Pancreas (tissue), 10 donors: ENCODE measurements around the gene MCC. TPM values are rescaled to one million over a fixed set of nuclear protein-coding genes. Genes with fewer than 3 reads are reported as not detected.

ENCODE experiments used
- ATAC-seq, 4 donors: fragments of 200-7000 bp; cut with Tn5 transposase; one replicate each; pipeline versions ENCODE4 v1.8.0 to v1.9.1; 2020; ENCODE audit warnings: mild to moderate bottlenecking in 4 of 4, moderate library complexity in 4 of 4
- DNase-seq, 6 donors: peaks; one replicate each; pipeline ENCODE4 v3.0.0-alpha.2; 2020
- FAIRE-seq: peaks from 2 replicates; lab custom pipeline; 2012; peaks lifted over from hg19 to GRCh38; lab: Jason Lieb, UNC
- H3K27ac ChIP-seq, 4 donors: fragments of 200-600 bp; sonication (generic); 1 replicate in 3 of 4; 2 replicates in 1 of 4; pipeline versions ENCODE4 v1.5.0 to v1.8.0; 2020
- H3K27me3 ChIP-seq, 4 donors: fragments of 200-600 bp; one replicate each; pipeline ENCODE4 v1.8.0; 2021
- H3K36me3 ChIP-seq, 3 donors: fragments of 200-600 bp; sonication (generic) in 1 of 3; one replicate each; pipeline versions ENCODE4 v1.5.0 to v1.8.0; 2020 to 2021
- H3K4me1 ChIP-seq, 3 donors: fragments of 200-600 bp; one replicate each; pipeline ENCODE4 v1.8.0; 2021
- H3K4me3 ChIP-seq, 4 donors: fragments of 200-600 bp; sonication (generic) in 2 of 4; one replicate each; pipeline versions ENCODE4 v1.5.0 to v1.8.0; 2020 to 2021
- H3K9me3 ChIP-seq, 4 donors: fragments of 200-600 bp; one replicate each; pipeline ENCODE4 v1.8.0; 2021
- CTCF ChIP-seq, 4 donors: fragments of 200-600 bp; sonication (generic) in 3 of 4; IDR thresholded peaks; one replicate each; pipeline versions ENCODE4 v1.5.0 to v1.8.0; 2021; ENCODE audit warnings: antibody characterized with exemption in 4 of 4
- WGBS, 2 donors: extraction: QIAGEN DNeasy Blood & Tissue Kit; methylation state at CpG; one replicate each; pipeline ENCODE4 v1.1.7; 2013; 5-methylcytosine and 5-hydroxymethylcytosine counted together
- intact Hi-C, 3 donors: fragments of 100-400 bp; cut with DNase I; formaldehyde crosslinking; loops; one replicate each; pipeline versions ENCODE4 v1.11.1 to v1.14.2; 2022
- polyA plus RNA-seq, 2 donors: library from polyadenylated mRNA; stranded (reverse); fragments of 200-250 nt; gene quantifications; one replicate each; pipeline ENCODE4 v1.2.3, GENCODE V29; 2013
- total RNA-seq, 6 donors: library from RNA; stranded (reverse); fragmentation: NEBNext Ultra II Directional in 4 of 6; extraction: Animal tissue kit (Norgen Biotek cat#: 25700) in 4 of 6; gene quantifications; one replicate each; pipeline versions ENCODE4 v1.2.1 to v1.2.4, GENCODE V29; 2021 to 2023
- donor health status: healthy with polysubstance abuse.
- donor health status: DM: no; HTN: no; CAD: no; lungs with moderate emphysema.
- donor health status: DM: no; HTN: no; CAD: no.
- donor health status: control.
- donor health status: control.
- donor health status: Bipolar disorder and iron deficiency.
- donor health status: DM: yes; HTN: yes; CAD: no.
- donor health status: DM: no; HTN: no; CAD: no.
- donor health status: DM: no; HTN: no; CAD: no.
- donor health status: DM: yes; HTN: yes; CAD: no.

MCC gene
- total and polyA plus RNA-seq, 8 donors: 1.3 to 8.3 (median 4.0) TPM

DNA sequence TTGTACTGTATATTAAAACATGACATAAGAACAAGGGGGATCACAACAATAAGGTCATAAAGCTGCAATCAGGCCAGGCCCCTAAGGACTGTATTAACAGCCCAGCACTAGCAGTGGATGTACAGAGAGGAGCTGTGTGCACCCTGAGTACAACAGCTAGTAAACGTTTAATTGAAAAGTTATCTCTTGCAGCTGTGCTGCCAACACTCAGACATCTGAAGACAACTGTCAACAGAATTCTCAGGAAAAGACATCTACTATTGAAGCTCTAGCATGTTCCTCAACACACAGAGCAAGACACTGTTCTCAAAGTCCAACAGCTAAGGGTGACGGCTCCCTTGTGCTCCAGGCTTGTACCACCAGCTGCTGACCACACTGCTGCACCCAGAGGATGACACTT lies 312.1 kb downstream of the MCC start:
- no peak for FAIRE-seq
- Histone ChIP-seq H3K4me1 (no peaks in the 10 kb centered on the region), H3K4me3 (no peak overlapping the region), H3K27ac (no peak overlapping the region), H3K36me3 (no peaks in the 10 kb centered on the region), H3K9me3 (no peaks in the 10 kb centered on the region), H3K27me3 (no peaks in the 10 kb centered on the region)
- no peak for DNase-seq
- TF ChIP-seq CTCF (IDR thresholded peaks at IDR 0.05): no peak
- WGBS, 2 donors: 40 to 60% methylated on average over 2 of the region's 2 CpGs
- ATAC-seq: no peak
- intact Hi-C loops: no loop called here

- WGBS, 2 donors: 66 to 69% methylated on average over 5 of the region's 5 CpGs
- no peak overlapping the region for H3K4me3 ChIP-seq
- H3K36me3 ChIP-seq: no peaks in the 10 kb centered on the region
- intact Hi-C loops: no loop called here
- H3K27me3 ChIP-seq: no peaks in the 10 kb centered on the region
- no peak for TF ChIP-seq CTCF (IDR thresholded peaks at IDR 0.05)
- H3K9me3 ChIP-seq: no peaks in the 10 kb centered on the region
- H3K4me1 ChIP-seq: no peaks in the 10 kb centered on the region
- DNase-seq (no peak), ATAC-seq (no peak), FAIRE-seq (no peak)
- H3K27ac ChIP-seq: no peak overlapping the region
Observed at GRCh38 chr5:113172231-113172826, 315.9 kb downstream of the MCC start.

DNA sequence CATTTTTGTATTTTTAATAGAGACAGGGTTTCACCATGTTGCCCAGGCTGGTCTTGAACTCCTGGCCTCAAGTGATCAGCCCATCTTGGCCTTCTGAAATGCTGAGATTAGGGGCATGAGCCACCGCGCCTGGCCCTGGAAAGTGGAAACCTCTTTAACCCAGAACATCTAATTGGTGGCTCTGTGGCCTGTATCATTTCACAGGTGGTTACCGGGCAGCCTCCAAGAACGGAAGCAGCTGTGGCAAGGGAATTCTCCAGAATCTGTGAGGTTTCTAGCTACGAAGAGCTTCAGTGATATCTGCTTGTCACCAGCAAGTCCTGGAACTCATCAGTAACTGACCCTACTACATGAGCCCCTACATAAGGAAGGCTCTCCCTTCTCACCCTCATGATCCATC lies 316.7 kb downstream of the MCC start:
- 90 to 94% methylated on average over 5 of the region's 5 CpGs for WGBS, 2 donors
- intact Hi-C loops: no loop called here
- Histone ChIP-seq H3K27me3 (no peaks in the 10 kb centered on the region), H3K36me3 (no peaks in the 10 kb centered on the region), H3K27ac (no peak overlapping the region), H3K4me1 (no peaks in the 10 kb centered on the region), H3K4me3 (no peak overlapping the region), H3K9me3 (no peaks in the 10 kb centered on the region)
- no peak for FAIRE-seq
- ATAC-seq: no peak
- DNase-seq: no peak
- TF ChIP-seq CTCF (IDR thresholded peaks at IDR 0.05): no peak

- no peaks in the 10 kb centered on the region for H3K36me3 ChIP-seq
- no peak for FAIRE-seq
- intact Hi-C loops: no loop called here
- no peaks in the 10 kb centered on the region for H3K9me3 ChIP-seq
- DNase-seq: no peak
- WGBS, 2 donors: 54 to 70% methylated on average over 4 of the region's 4 CpGs
- H3K27me3 ChIP-seq: no peaks in the 10 kb centered on the region
- TF ChIP-seq CTCF (IDR thresholded peaks at IDR 0.05): no peak
- H3K4me3 ChIP-seq: no peak overlapping the region
- H3K27ac ChIP-seq: no peak overlapping the region
- ATAC-seq: no peak
- no peaks in the 10 kb centered on the region for H3K4me1 ChIP-seq
Observed at GRCh38 chr5:113170707-113171106, 317.5 kb downstream of the MCC start.

- ATAC-seq: no peak
Observed at GRCh38 chr5:113169720-113170119, 318.5 kb downstream of the MCC start.

More at GRCh38 chr5:113169720-113170119, 318.5 kb downstream of the MCC start:
- intact Hi-C loops: no loop called here
- H3K27ac ChIP-seq: no peak overlapping the region
- FAIRE-seq: no peak
- H3K36me3 ChIP-seq: no peaks in the 10 kb centered on the region
- DNase-seq: no peak
- H3K4me1 ChIP-seq: no peaks in the 10 kb centered on the region
- 38 to 47% methylated on average over 1 of the region's 1 CpG for WGBS, 2 donors
- H3K9me3 ChIP-seq: no peaks in the 10 kb centered on the region
- TF ChIP-seq CTCF (IDR thresholded peaks at IDR 0.05): no peak
- H3K4me3 ChIP-seq: no peak overlapping the region
- H3K27me3 ChIP-seq: no peaks in the 10 kb centered on the region
